ENCODE measurements around the gene USP10.

DNA sequence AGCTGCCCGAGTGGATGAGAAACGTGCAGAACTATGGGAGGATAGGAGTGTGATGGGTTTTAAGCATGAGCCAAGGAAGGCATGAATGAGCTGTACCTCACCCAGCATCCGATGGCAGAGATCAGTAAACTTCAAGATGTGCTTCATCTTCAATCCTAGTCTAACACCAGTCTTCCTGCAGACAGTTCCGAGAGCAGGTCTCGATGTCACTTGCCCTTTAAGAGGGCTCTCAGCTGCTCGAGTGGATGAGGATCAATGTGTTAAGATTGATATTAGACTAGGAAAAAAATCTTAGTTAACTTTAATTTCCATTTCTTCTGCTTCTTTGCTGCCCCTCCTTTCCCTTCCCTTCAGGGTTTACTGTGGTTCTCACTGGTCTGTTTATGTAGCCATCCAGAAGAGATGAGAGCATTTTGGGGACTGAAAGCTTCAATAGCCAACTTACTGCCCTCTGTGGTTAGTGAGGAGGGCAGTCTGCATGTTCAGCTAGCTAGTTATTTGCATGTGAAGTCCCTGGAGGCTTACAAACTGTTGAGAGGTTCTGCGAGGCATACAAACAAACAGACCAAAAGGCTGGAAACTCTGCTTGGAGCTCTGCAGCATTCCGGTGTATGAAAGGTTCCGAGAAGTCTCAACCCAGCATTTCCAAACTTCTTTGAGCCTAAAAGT lies 36.2 kb upstream of the USP10 start:
- TF ChIP-seq, protein P1, sequence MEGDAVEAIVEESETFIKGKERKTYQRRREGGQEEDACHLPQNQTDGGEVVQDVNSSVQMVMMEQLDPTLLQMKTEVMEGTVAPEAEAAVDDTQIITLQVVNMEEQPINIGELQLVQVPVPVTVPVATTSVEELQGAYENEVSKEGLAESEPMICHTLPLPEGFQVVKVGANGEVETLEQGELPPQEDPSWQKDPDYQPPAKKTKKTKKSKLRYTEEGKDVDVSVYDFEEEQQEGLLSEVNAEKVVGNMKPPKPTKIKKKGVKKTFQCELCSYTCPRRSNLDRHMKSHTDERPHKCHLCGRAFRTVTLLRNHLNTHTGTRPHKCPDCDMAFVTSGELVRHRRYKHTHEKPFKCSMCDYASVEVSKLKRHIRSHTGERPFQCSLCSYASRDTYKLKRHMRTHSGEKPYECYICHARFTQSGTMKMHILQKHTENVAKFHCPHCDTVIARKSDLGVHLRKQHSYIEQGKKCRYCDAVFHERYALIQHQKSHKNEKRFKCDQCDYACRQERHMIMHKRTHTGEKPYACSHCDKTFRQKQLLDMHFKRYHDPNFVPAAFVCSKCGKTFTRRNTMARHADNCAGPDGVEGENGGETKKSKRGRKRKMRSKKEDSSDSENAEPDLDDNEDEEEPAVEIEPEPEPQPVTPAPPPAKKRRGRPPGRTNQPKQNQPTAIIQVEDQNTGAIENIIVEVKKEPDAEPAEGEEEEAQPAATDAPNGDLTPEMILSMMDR (IDR thresholded peaks at IDR 0.05): no peak
- TF ChIP-seq POLR2A (IDR thresholded peaks at IDR 0.05): no peak
